AG04450 (cell line): ENCODE data around the gene ANO9. TPM values are rescaled to one million over a fixed set of nuclear protein-coding genes. Genes with fewer than 3 reads are reported as not detected.

ENCODE experiments used
- CTCF ChIA-PET: fragments of 300-600, 350-600 bp; formaldehyde crosslinking; extraction: SDS; loops from one replicate; lab custom pipeline; 2022; ENCODE audit warnings: antibody characterized with exemption, inconsistent platforms; lab: Charles Lee
- POLR2A ChIA-PET: fragments of 350-600 bp; formaldehyde crosslinking; extraction: SDS; loops from one replicate; lab custom pipeline; 2021; ENCODE audit warnings: antibody characterized with exemption, inconsistent platforms; lab: Yijun Ruan, JAX
- DNase-seq: peaks from one replicate; pipeline ENCODE4 v3.0.0-alpha.2; 2011; ENCODE audit warnings: low read depth, low spot score
- H3K27ac ChIP-seq: one replicate; pipeline ENCODE4 v1.5.1; 2012; ENCODE audit warnings: low read depth, low read length, control low read depth
- H3K27me3 ChIP-seq: one replicate; pipeline ENCODE4 v1.6.0; 2012; ENCODE audit warnings: low read length; ENCODE audit not compliant: control insufficient read depth, insufficient read depth
- H3K4me3 ChIP-seq: 2 replicates; pipeline ENCODE4 v1.5.1; 2011; ENCODE audit warnings: mild to moderate bottlenecking, low read depth, low read length, control low read depth
- H3K9me3 ChIP-seq: 2 replicates; pipeline ENCODE4 v1.5.1; 2012; ENCODE audit warnings: low read length; ENCODE audit not compliant: control insufficient read depth, insufficient read depth
- polyA plus RNA-seq: library from polyadenylated mRNA; depleted of rRNA; stranded (reverse); fragments of >200 nt; gene quantifications from 2 replicates; pipeline ENCODE4 v1.2.3, GENCODE V29; 2011
- TF ChIP-seq, protein P1 (sequence below): IDR thresholded peaks from 2 replicates; pipeline ENCODE4 v1.5.1; 2011; ENCODE audit warnings: low read depth, low read length, control low read depth, inconsistent platforms

Gene ANO9
- polyA plus RNA-seq, 1 experiment, result 0.10 TPM

- ChIA-PET POLR2A (no interaction called here), CTCF (interaction anchor here (0.6 kb wide), 1 partner anchor 35 kb away, joined by 11 read pairs; no protein-coding TSS in a partner anchor)
- H3K4me3 ChIP-seq, result no peak overlapping the region
- H3K9me3 ChIP-seq, result no peaks in the 10 kb centered on the region; the same call in 1 of the 2 replicates
- no peak for DNase-seq
- H3K27me3 ChIP-seq, result no peaks in the 10 kb centered on the region
- H3K27ac ChIP-seq, result no peak overlapping the region
- TF ChIP-seq, protein P1, sequence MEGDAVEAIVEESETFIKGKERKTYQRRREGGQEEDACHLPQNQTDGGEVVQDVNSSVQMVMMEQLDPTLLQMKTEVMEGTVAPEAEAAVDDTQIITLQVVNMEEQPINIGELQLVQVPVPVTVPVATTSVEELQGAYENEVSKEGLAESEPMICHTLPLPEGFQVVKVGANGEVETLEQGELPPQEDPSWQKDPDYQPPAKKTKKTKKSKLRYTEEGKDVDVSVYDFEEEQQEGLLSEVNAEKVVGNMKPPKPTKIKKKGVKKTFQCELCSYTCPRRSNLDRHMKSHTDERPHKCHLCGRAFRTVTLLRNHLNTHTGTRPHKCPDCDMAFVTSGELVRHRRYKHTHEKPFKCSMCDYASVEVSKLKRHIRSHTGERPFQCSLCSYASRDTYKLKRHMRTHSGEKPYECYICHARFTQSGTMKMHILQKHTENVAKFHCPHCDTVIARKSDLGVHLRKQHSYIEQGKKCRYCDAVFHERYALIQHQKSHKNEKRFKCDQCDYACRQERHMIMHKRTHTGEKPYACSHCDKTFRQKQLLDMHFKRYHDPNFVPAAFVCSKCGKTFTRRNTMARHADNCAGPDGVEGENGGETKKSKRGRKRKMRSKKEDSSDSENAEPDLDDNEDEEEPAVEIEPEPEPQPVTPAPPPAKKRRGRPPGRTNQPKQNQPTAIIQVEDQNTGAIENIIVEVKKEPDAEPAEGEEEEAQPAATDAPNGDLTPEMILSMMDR, result no peak
These were observed 18.8 kb upstream of the ANO9 start for GRCh38 chr11:460331-461199.

DNA sequence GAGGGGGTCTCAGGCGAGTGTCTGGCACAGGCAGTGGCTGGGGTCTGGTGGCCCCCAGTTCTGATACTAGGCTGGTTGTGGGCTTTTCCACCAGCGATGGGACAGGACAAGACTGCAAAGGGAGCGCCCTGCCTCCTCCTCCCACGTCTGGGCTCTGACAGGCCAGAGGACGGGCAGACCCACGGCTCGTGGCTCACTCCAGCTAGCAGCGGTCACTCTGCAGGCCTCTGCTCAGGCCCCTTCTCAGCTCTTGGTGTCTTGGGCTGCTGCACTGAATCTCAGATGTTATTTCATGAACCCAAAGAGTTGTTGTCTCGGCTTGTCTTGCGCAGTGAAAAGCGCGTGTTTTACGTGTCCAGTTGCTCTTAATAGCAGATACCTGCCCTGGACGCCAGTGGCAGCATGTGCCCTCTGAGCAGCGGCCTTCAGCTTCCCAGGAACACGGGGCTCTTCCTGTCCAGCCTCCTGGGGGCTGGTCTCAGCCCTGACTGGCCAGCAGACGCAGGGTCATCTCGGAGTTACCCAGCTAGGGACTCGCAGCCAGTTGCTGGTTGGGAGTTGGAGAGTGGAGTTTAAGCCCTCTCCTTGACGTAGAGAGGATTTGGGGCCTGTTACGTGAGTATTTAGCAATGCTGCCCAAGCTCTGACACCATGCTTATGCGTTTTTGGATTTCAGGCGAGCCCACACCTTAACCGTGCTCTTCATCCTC, 17.9 kb upstream of the ANO9 start:
- no peak overlapping the region for H3K27ac ChIP-seq
- TF ChIP-seq, protein P1, result no peak
- no peak for DNase-seq
- POLR2A ChIA-PET, result no interaction called here
- no peak overlapping the region for H3K4me3 ChIP-seq
- H3K9me3 ChIP-seq, result no peaks in the 10 kb centered on the region; the same call in 1 of the 2 replicates
- CTCF ChIA-PET, result no interaction called here
- no peaks in the 10 kb centered on the region for H3K27me3 ChIP-seq

DNA sequence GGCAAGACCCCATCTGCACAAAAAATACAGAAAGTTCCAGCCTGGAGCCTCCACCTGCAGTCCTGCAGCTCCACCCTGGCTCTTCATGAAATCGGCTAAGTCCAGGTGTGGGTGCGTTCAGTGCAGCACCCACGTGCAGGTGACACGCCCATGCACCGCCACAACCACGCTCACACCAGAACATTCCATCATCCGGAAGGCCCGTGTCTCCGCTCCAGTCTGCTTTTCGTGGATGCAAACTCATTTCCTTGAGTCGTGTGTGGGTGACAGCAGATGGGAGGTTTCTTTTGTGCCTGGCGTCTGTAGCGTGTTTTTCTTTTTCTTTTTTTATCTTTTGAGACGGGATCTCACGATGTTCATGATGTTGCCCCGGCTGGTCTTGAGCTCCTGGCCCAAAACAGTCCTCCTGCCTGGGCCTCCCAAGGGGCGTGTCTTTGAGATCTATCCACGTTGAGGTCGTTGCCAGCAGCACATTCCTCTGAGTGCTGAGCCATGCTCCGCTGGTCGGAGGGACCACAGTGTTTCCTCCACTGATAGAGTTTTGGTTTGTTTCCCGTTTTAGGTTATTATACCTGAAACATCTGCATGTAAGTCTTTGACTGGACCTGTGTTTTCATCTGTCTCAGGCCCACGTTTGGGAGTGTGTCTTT, 15.4 kb upstream of the ANO9 start:
- H3K4me3 ChIP-seq, result no peak overlapping the region
- H3K27me3 ChIP-seq, result no peaks in the 10 kb centered on the region
- H3K9me3 ChIP-seq, result no peaks in the 10 kb centered on the region
- ChIA-PET POLR2A (no interaction called here), CTCF (no interaction called here)
- TF ChIP-seq, protein P1, result no peak
- no peak overlapping the region for H3K27ac ChIP-seq
- no peak for DNase-seq

DNA sequence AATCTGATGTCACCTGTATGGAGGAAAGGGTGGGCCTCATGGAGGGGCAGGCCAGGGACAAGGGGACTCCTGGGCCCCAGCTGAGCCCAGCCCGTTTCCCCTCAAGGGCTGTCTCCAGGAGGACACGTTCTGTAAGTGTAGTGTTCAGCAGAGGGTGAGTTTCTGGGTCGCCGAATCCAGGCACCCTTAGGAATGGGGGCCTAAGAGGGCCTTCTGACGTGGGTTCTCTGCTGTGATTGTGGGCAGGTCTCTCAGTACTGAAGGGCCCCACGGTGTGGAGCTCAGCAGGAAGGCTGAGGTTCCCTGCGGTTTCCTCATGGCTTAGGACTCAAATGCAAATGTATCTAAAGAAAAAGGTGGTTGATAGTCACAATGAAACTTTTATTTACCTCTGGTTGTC, 14.7 kb upstream of the ANO9 start:
- TF ChIP-seq, protein P1, result no peak
- no peak for DNase-seq
- no peaks in the 10 kb centered on the region for H3K27me3 ChIP-seq
- H3K27ac ChIP-seq, result no peak overlapping the region
- H3K4me3 ChIP-seq, result no peak overlapping the region
- ChIA-PET POLR2A (no interaction called here), CTCF (no interaction called here)
- H3K9me3 ChIP-seq, result no peaks in the 10 kb centered on the region
